HepG2 (cell line): ENCODE measurements around the gene CCNYL1. TPM values are rescaled to one million over a fixed set of nuclear protein-coding genes. Genes with fewer than 3 reads are reported as not detected.

ENCODE experiments used
- BRCA1 ChIP-seq: sonication (generic); formaldehyde crosslinking; IDR thresholded peaks from 2 replicates; pipeline ENCODE4 v1.4.0; 2020; ENCODE audit warnings: missing genetic modification reagents
- MZF1 ChIP-seq: sonication (generic); formaldehyde crosslinking; IDR thresholded peaks from 2 replicates; pipeline ENCODE4 v1.8.1; 2023; ENCODE audit warnings: mild to moderate bottlenecking, missing genetic modification reagents, borderline replicate concordance
- NR2C2 ChIP-seq: sonication (generic); formaldehyde crosslinking; IDR thresholded peaks from 2 replicates; pipeline ENCODE4 v1.4.0; 2020; ENCODE audit warnings: missing genetic modification reagents, mild to moderate bottlenecking, moderate library complexity, borderline replicate concordance
- RFX3 ChIP-seq: IDR thresholded peaks from 2 replicates; pipeline ENCODE4 v1.6.1; 2016; ENCODE audit warnings: missing biosample characterization, missing genetic modification reagents
- STAG1 ChIP-seq: sonication (generic); formaldehyde crosslinking; IDR thresholded peaks from 2 replicates; pipeline ENCODE4 v1.4.0; 2020; ENCODE audit warnings: missing genetic modification reagents
- TMF1 ChIP-seq: sonication (generic); formaldehyde crosslinking; IDR thresholded peaks from 2 replicates; pipeline ENCODE4 v1.8.1; 2022; ENCODE audit warnings: low read depth, missing genetic modification reagents
- ZNF17 ChIP-seq: sonication (generic); formaldehyde crosslinking; IDR thresholded peaks from 2 replicates; pipeline ENCODE4 v1.5.0; 2020; ENCODE audit warnings: mild to moderate bottlenecking, missing genetic modification reagents
- ZNF224 ChIP-seq: sonication (generic); formaldehyde crosslinking; IDR thresholded peaks from 2 replicates; pipeline ENCODE4 v1.5.0; 2020; ENCODE audit warnings: mild to moderate bottlenecking, missing genetic modification reagents
- polyA plus RNA-seq, 8 experiments: library from polyadenylated mRNA; depleted of rRNA in 3 of 8; stranded (reverse) in 7 of 8; unstranded in 1 of 8; fragments of >200 nt; fragmentation: Illumina TruSeq in 4 of 8; extraction: Trizol in 4 of 8; gene quantifications; 2 replicates each; pipeline versions ENCODE4 v1.2.1 to v1.2.3, GENCODE V29; 2011 to 2016; ENCODE audit warnings: low read depth in 4 of 8, missing spikeins in 1 of 8, mixed read lengths in 1 of 8; ENCODE audit not compliant: insufficient read depth in 1 of 8
- total RNA-seq, 5 experiments: library from RNA; depleted of rRNA; stranded (reverse); fragments of >200 nt; fragmentation: Illumina TruSeq; extraction: Trizol; gene quantifications; 2 replicates each; pipeline ENCODE4 v1.2.3, GENCODE V29; 2016; ENCODE audit warnings: low read depth in 1 of 5
- TF ChIP-seq, protein P1 (sequence below): IDR thresholded peaks from 2 replicates; pipeline ENCODE4 v1.4.0; 2020; ENCODE audit warnings: mild to moderate bottlenecking, missing genetic modification reagents
- TF ChIP-seq, protein P2 (sequence below): sonication (generic); formaldehyde crosslinking; IDR thresholded peaks from 2 replicates; pipeline ENCODE4 v1.4.0; 2020; ENCODE audit warnings: missing genetic modification reagents
- TF ChIP-seq, protein P3 (sequence below): sonication (generic); formaldehyde crosslinking; IDR thresholded peaks from 2 replicates; pipeline ENCODE4 v1.5.0; 2020; ENCODE audit warnings: mild to moderate bottlenecking, missing genetic modification reagents
- TF ChIP-seq, protein P4 (sequence below): sonication (generic); formaldehyde crosslinking; IDR thresholded peaks from 2 replicates; pipeline ENCODE4 v1.8.0; 2022; ENCODE audit warnings: missing genetic modification reagents, low read depth, mild to moderate bottlenecking, borderline replicate concordance
- TF ChIP-seq, protein P5 (sequence below): sonication (generic); formaldehyde crosslinking; IDR thresholded peaks from 2 replicates; pipeline ENCODE4 v1.5.0; 2020; ENCODE audit warnings: missing genetic modification reagents

CCNYL1 gene
- total and polyA plus RNA-seq, 2 of the 13 experiments (the other 11 are each of a cell fraction or from before 2014, with no cell fraction given), result 12.5 to 16.2 TPM

DNA sequence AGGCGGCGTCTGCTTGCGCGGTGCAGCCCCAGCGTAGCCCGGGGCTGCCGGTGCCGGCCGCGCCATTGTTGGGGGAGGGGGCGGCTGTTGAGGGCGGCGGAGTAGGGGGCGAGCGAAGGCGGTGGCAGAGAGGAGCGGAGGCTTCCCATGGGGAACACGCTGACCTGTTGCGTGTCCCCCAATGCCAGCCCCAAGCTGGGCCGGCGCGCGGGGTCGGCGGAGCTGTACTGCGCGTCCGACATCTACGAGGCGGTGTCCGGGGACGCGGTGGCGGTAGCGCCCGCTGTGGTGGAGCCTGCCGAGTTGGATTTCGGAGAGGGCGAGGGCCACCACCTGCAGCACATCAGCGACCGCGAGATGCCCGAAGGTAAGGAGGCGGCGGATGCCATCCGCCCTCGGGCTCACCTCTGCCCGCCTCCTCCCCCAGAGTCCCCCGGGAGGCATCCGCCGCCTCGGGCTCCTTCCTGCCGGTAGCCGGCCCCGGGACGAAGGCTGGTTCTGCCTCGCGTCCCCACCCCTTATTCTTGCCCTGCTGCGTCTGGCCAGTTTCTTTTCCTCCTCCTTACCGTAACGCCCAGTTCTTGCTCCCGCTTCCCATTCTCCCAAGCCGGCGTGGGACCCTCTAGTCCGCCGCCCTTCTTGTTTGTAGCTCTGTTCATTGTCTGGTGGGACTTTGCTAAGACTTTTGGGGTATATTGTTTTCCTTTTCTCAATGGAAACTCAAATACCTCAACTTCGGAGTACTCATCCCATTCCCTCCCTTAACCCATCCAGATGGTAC lies 500 bp downstream of the CCNYL1 start (continued):
- TF ChIP-seq, protein P1, sequence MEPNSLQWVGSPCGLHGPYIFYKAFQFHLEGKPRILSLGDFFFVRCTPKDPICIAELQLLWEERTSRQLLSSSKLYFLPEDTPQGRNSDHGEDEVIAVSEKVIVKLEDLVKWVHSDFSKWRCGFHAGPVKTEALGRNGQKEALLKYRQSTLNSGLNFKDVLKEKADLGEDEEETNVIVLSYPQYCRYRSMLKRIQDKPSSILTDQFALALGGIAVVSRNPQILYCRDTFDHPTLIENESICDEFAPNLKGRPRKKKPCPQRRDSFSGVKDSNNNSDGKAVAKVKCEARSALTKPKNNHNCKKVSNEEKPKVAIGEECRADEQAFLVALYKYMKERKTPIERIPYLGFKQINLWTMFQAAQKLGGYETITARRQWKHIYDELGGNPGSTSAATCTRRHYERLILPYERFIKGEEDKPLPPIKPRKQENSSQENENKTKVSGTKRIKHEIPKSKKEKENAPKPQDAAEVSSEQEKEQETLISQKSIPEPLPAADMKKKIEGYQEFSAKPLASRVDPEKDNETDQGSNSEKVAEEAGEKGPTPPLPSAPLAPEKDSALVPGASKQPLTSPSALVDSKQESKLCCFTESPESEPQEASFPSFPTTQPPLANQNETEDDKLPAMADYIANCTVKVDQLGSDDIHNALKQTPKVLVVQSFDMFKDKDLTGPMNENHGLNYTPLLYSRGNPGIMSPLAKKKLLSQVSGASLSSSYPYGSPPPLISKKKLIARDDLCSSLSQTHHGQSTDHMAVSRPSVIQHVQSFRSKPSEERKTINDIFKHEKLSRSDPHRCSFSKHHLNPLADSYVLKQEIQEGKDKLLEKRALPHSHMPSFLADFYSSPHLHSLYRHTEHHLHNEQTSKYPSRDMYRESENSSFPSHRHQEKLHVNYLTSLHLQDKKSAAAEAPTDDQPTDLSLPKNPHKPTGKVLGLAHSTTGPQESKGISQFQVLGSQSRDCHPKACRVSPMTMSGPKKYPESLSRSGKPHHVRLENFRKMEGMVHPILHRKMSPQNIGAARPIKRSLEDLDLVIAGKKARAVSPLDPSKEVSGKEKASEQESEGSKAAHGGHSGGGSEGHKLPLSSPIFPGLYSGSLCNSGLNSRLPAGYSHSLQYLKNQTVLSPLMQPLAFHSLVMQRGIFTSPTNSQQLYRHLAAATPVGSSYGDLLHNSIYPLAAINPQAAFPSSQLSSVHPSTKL, result no peak
- TF ChIP-seq, protein P2, sequence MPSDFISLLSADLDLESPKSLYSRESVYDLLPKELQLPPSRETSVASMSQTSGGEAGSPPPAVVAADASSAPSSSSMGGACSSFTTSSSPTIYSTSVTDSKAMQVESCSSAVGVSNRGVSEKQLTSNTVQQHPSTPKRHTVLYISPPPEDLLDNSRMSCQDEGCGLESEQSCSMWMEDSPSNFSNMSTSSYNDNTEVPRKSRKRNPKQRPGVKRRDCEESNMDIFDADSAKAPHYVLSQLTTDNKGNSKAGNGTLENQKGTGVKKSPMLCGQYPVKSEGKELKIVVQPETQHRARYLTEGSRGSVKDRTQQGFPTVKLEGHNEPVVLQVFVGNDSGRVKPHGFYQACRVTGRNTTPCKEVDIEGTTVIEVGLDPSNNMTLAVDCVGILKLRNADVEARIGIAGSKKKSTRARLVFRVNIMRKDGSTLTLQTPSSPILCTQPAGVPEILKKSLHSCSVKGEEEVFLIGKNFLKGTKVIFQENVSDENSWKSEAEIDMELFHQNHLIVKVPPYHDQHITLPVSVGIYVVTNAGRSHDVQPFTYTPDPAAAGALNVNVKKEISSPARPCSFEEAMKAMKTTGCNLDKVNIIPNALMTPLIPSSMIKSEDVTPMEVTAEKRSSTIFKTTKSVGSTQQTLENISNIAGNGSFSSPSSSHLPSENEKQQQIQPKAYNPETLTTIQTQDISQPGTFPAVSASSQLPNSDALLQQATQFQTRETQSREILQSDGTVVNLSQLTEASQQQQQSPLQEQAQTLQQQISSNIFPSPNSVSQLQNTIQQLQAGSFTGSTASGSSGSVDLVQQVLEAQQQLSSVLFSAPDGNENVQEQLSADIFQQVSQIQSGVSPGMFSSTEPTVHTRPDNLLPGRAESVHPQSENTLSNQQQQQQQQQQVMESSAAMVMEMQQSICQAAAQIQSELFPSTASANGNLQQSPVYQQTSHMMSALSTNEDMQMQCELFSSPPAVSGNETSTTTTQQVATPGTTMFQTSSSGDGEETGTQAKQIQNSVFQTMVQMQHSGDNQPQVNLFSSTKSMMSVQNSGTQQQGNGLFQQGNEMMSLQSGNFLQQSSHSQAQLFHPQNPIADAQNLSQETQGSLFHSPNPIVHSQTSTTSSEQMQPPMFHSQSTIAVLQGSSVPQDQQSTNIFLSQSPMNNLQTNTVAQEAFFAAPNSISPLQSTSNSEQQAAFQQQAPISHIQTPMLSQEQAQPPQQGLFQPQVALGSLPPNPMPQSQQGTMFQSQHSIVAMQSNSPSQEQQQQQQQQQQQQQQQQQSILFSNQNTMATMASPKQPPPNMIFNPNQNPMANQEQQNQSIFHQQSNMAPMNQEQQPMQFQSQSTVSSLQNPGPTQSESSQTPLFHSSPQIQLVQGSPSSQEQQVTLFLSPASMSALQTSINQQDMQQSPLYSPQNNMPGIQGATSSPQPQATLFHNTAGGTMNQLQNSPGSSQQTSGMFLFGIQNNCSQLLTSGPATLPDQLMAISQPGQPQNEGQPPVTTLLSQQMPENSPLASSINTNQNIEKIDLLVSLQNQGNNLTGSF, result no peak
- TF ChIP-seq BRCA1 (CRISPR knock-in tag) (no peak), NR2C2 (no peak), STAG1 (CRISPR knock-in tag) (no peak), RFX3 (CRISPR knock-in tag) (no peak), ZNF17 (no peak), ZNF224 (CRISPR knock-in tag) (no peak), MZF1 (CRISPR knock-in tag) (no peak), TMF1 (CRISPR knock-in tag) (no peak)
- TF ChIP-seq, protein P3, sequence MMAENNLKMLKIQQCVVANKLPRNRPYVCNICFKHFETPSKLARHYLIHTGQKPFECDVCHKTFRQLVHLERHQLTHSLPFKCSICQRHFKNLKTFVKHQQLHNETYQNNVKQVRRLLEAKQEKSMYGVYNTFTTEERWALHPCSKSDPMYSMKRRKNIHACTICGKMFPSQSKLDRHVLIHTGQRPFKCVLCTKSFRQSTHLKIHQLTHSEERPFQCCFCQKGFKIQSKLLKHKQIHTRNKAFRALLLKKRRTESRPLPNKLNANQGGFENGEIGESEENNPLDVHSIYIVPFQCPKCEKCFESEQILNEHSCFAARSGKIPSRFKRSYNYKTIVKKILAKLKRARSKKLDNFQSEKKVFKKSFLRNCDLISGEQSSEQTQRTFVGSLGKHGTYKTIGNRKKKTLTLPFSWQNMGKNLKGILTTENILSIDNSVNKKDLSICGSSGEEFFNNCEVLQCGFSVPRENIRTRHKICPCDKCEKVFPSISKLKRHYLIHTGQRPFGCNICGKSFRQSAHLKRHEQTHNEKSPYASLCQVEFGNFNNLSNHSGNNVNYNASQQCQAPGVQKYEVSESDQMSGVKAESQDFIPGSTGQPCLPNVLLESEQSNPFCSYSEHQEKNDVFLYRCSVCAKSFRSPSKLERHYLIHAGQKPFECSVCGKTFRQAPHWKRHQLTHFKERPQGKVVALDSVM (CRISPR knock-in tag), result no peak
- TF ChIP-seq, protein P4, sequence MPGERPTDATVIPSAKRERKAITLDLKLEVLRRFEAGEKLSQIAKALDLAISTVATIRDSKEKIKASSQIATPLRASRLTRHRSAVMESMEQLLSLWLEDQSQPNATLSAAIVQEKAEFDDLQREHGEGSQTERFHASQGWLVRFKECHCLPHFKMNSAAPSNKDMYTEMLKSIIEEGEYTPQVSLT (CRISPR knock-in tag), result 0 out of 2 replicates have a peak, but pooled peaks have one; percentile 55
- TF ChIP-seq, protein P5, sequence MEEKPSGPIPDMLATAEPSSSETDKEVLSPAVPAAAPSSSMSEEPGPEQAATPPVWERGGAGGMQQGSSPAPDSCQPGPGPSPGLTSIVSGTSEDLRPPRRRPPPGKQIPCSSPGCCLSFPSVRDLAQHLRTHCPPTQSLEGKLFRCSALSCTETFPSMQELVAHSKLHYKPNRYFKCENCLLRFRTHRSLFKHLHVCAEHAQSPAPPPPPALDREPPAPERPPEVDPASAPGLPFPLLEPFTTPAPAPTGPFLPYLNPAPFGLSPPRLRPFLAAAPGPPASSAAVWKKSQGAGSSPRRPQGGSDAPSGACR (CRISPR knock-in tag), result no peak
